HG03159 (cell line): ENCODE data around the gene SYCE3.

Experiments
- ATAC-seq: cut with Tn5 transposase; IDR thresholded peaks from one replicate; pipeline ENCODE4 v1.9.1; 2021; ENCODE audit warnings: mild to moderate bottlenecking, moderate library complexity; ENCODE audit not compliant: unreplicated experiment

The SYCE3 gene

DNA sequence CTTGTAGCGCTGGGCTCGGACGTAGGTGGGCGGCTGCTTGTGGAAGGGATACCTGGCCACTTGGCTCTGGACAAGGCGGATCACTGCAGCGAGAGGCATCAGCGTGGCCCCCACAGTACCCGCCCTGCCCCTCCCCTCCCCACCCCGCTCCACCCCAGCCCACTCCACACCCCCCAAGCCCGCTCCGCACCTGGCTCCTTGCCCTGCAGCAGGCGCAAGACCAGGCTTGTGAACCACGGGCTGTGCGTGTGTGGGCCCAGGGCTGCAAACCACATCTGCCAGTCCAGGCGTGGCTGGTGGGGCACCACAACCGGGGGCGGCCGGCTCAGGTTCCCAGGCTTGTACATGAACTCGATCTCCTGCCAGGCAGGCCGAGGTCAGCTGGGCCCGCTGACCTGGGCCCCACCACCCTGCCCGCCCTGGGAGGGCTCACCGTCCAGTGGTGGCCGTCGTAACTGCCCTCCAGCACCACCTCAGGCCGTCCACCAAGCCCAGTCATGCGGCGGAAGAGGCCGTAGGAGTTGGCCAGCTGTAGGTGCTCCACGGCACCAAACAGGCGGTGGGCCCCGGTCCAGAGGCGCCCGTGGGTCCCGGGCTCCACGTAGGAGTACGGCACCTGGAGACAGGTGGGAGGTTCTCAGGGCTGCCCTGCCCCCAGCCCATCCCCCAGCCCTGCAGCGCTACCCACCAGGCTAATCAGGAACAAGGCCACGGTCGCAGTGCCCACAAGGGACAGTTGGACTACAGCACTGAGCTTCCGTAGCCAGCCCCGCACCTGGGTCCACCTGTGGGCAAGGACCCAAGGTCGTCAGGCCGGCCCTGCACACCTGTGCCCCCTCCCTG, 58.1 kb downstream of the SYCE3 start:
- ATAC-seq = no peak

DNA sequence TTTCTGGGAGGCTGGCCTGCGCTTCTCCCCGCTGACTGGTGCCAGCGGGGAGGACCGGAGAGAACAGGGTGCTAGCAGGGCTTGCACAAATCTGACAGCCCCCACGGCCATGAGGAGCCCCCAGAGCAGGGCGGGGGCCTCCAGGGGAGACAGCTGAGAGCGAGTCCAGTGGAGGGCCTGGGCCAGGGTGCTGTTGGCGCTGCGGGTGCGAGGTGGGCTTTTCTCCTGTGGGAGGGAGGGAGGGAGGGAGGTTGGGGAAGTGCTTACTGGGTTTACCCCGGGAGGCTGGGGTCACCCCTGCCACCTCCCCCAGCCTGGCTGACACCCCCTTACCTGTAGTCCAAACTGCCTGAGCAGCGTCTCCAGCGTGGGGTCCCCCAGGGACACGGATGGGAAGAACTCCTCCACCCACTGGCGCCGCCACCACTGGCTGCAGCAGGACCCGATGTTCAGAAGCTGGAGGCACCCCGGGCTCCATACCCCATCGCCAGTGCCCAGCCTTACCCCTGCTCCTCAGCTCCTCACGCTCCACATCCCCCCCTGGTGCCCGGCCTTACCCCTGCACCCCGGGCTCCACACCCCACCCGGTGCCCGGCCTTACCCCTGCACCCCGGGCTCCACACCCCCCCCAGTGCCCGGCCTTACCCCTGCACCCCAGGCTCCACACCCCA, 59.1 kb downstream of the SYCE3 start:
- ATAC-seq = no peak

DNA sequence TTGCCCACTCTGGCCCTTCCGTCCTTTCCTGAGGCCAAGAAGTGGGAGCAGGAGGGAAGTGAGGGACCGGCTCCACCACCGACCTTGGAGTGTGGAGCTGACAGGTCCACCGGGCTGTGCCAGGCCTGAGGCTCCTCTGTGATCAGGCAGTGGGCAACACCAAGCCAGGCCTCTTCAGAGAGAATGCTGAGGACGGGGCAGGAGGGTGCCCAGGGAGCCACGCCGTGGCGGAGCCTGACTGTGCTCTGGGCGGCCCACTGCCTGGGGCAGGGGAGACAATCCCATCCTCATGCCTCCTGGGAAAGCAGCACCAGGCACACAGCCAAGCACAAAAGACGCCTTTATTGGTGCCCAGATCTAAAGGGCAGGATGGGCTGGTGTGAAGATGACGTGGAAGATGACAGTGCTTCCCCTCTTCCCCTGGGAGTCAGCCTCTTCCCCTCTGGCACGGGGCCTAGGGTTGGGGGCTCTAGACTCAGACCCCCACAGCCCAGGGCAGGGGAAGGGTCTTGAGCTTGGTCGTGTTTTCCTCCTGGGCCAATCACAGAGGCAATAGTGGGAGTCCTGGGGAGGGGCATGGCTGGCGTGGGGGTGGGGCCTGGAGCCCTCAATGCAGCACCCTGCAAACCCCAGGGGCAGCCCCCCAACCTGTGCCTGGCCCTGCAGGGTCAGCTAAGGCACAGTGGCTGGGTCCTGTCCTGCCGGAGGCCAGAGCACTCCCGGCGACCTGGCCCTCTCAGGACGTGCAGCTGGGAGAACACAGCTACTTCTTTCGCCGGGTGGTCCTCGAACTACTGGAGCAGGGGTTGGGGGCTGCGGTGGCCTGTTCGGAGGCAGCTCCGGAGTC, 59.9 kb downstream of the SYCE3 start:
- ATAC-seq = no peak

DNA sequence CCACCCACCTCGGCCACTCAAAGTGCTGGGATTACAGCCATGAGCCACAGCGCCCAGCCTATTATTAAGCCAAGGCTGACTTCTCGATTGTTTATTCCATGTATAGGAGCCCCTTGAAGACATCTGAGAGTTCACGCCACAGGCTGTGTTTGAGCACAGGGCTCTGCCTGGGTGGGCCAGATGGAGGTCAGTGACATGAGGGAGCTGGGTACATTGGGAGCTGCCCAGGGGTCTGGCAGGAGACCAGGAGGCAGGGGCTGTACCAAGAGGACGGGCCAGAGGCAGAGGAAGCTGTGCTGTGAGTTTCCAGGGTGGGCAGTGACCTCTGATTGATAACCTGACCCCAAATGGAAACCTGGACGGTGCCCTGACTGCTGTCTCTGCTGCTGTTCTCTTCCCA, 60.6 kb downstream of the SYCE3 start:
- ATAC-seq = no peak
